Keratinocyte (primary cell): Measurements from ENCODE around the gene ADAM19. TPM values are rescaled to one million over a fixed set of nuclear protein-coding genes. Genes with fewer than 3 reads are reported as not detected.

Source experiments
- DNase-seq: peaks from one replicate; pipeline ENCODE4 v3.0.0-alpha.2; 2011; ENCODE audit warnings: low read depth, missing footprints, low spot score
- FAIRE-seq: peaks from 2 replicates; lab custom pipeline; 2011; peaks lifted over from hg19 to GRCh38; lab: Jason Lieb, UNC
- H2AFZ ChIP-seq: 2 replicates; pipeline ENCODE4 v1.6.0; 2012; ENCODE audit warnings: low read length, control low read depth, inconsistent platforms; ENCODE audit not compliant: control insufficient read depth
- H3K27ac ChIP-seq: 2 replicates; pipeline ENCODE4 v1.5.1; 2011; ENCODE audit warnings: low read length; ENCODE audit not compliant: control insufficient read depth, insufficient read depth
- H3K27me3 ChIP-seq: 3 replicates; pipeline ENCODE4 v1.6.0; 2011; ENCODE audit warnings: low read length; ENCODE audit not compliant: control insufficient read depth, insufficient read depth; ENCODE audit errors: extremely low read depth
- H3K36me3 ChIP-seq, 2 experiments: 2 replicates in 1 of 2; 3 replicates in 1 of 2; pipeline ENCODE4 v1.5.1; 2011; ENCODE audit warnings: low read length in 2 of 2, mild to moderate bottlenecking in 1 of 2; ENCODE audit not compliant: control insufficient read depth in 2 of 2, insufficient read depth in 2 of 2; ENCODE audit errors: extremely low read depth in 1 of 2
- H3K4me1 ChIP-seq: 3 replicates; pipeline ENCODE4 v1.5.1; 2011; ENCODE audit warnings: low read length; ENCODE audit not compliant: control insufficient read depth, insufficient read depth; ENCODE audit errors: extremely low read depth
- H3K4me2 ChIP-seq: 3 replicates; pipeline ENCODE4 v1.6.0; 2011; ENCODE audit warnings: low read depth, low read length; ENCODE audit not compliant: control insufficient read depth, insufficient read depth; ENCODE audit errors: extremely low read depth
- H3K4me3 ChIP-seq, 3 experiments: fragments of 200-600 bp in 1 of 3; sonication (generic) in 1 of 3; 2 replicates in 2 of 3; 3 replicates in 1 of 3; pipeline ENCODE4 v1.5.1; 2011 to 2016; ENCODE audit warnings: low read length in 3 of 3, mild to moderate bottlenecking in 3 of 3, control low read depth in 2 of 3, inconsistent platforms in 1 of 3, low read depth in 1 of 3, mixed read lengths in 1 of 3, mixed run types in 1 of 3, moderate library complexity in 1 of 3; ENCODE audit not compliant: control insufficient read depth in 2 of 3, insufficient read depth in 2 of 3; ENCODE audit errors: extremely low read depth in 1 of 3
- H3K79me2 ChIP-seq: 2 replicates; pipeline ENCODE4 v1.6.0; 2012; ENCODE audit warnings: low read length; ENCODE audit not compliant: control insufficient read depth, insufficient read depth
- H3K9ac ChIP-seq: 3 replicates; pipeline ENCODE4 v1.6.0; 2011; ENCODE audit warnings: low read length; ENCODE audit not compliant: control insufficient read depth, insufficient read depth; ENCODE audit errors: extremely low read depth
- H3K9me1 ChIP-seq: 3 replicates; pipeline ENCODE4 v1.6.0; 2011; ENCODE audit warnings: low read length; ENCODE audit not compliant: control insufficient read depth, insufficient read depth; ENCODE audit errors: extremely low read depth
- H3K9me3 ChIP-seq: 2 replicates; pipeline ENCODE4 v1.5.1; 2012; ENCODE audit warnings: low read depth, low read length; ENCODE audit not compliant: control insufficient read depth
- H4K20me1 ChIP-seq: 3 replicates; pipeline ENCODE4 v1.6.0; 2011; ENCODE audit warnings: low read length; ENCODE audit not compliant: control insufficient read depth, insufficient read depth; ENCODE audit errors: extremely low read depth
- EZH2 ChIP-seq: IDR thresholded peaks from one replicate; pipeline ENCODE4 v1.6.1; 2012; ENCODE audit warnings: inconsistent platforms, mild to moderate bottlenecking, low read length, moderate library complexity
- dilution Hi-C: fragments of 300-500 bp; cut with MboI; formaldehyde crosslinking; loops from one replicate; pipeline ENCODE4 v1.7.0; 2020; ENCODE audit warnings: low sequenced_read_pairs; ENCODE audit not compliant: extremely low pct_ligation_motif_present
- polyA plus RNA-seq, 5 experiments: library from polyadenylated mRNA; depleted of rRNA in 3 of 5; stranded (reverse) in 3 of 5; stranded (forward) in 1 of 5; unstranded in 1 of 5; fragments of >200 nt; gene quantifications; 1 replicate in 1 of 5; 2 replicates in 3 of 5; 3 replicates in 1 of 5; pipeline versions ENCODE4 v1.2.1 to v1.2.3, GENCODE V29; 2011 to 2012; ENCODE audit warnings: missing spikeins in 2 of 5, low read depth in 1 of 5, low replicate concordance in 1 of 5
- TF ChIP-seq, protein P1 (sequence below), 3 experiments: IDR thresholded peaks in 1 of 3; conservative IDR thresholded peaks in 1 of 3; optimal IDR thresholded peaks in 1 of 3; 2 replicates in 2 of 3; 3 replicates in 1 of 3; pipeline versions ENCODE3 to v1.5.1; 2011; ENCODE audit warnings: low read length in 3 of 3, mild to moderate bottlenecking in 3 of 3, moderate library complexity in 2 of 3, control low read depth in 1 of 3, inconsistent platforms in 1 of 3; ENCODE audit not compliant: insufficient read depth in 2 of 3; ENCODE audit errors: extremely low read depth in 1 of 3

Gene ADAM19
- polyA plus RNA-seq, 1 donor (not counting 4 experiments of a cell fraction or from before 2014, with no cell fraction given) = 22.7 TPM

- FAIRE-seq (no peak), DNase-seq (no peak)
- Histone ChIP-seq H3K9ac (no peak overlapping the region), H3K9me3 (no peaks in the 10 kb centered on the region), H3K4me1 (no peaks in the 10 kb centered on the region), H3K36me3 (no peaks in the 10 kb centered on the region), H4K20me1 (no peaks in the 10 kb centered on the region), H3K9me1 (no peaks in the 10 kb centered on the region), H3K27me3 (no peaks in the 10 kb centered on the region), H3K27ac (no peak overlapping the region), H3K4me3 (no peak overlapping the region), H2AFZ (no peak overlapping the region), H3K4me2 (no peak overlapping the region), H3K79me2 (no peaks in the 10 kb centered on the region)
- TF ChIP-seq, protein P1, sequence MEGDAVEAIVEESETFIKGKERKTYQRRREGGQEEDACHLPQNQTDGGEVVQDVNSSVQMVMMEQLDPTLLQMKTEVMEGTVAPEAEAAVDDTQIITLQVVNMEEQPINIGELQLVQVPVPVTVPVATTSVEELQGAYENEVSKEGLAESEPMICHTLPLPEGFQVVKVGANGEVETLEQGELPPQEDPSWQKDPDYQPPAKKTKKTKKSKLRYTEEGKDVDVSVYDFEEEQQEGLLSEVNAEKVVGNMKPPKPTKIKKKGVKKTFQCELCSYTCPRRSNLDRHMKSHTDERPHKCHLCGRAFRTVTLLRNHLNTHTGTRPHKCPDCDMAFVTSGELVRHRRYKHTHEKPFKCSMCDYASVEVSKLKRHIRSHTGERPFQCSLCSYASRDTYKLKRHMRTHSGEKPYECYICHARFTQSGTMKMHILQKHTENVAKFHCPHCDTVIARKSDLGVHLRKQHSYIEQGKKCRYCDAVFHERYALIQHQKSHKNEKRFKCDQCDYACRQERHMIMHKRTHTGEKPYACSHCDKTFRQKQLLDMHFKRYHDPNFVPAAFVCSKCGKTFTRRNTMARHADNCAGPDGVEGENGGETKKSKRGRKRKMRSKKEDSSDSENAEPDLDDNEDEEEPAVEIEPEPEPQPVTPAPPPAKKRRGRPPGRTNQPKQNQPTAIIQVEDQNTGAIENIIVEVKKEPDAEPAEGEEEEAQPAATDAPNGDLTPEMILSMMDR (optimal IDR thresholded peaks at IDR 0.05 in 1 of 3, IDR thresholded peaks at IDR 0.05 in 1 of 3, conservative IDR thresholded peaks at IDR 0.05 in 1 of 3; ENCODE audit: extremely low read depth in 1 of 3, insufficient read depth in 2 of 3, low read length in 3 of 3) = no peak
- TF ChIP-seq EZH2 = no peak
- dilution Hi-C loops = no loop called here
Observed at GRCh38 chr5:157593052-157593757, 17.6 kb upstream of the ADAM19 start.

- TF ChIP-seq EZH2 = no peak
- TF ChIP-seq, protein P1 (optimal IDR thresholded peaks at IDR 0.05 in 1 of 3, IDR thresholded peaks at IDR 0.05 in 1 of 3, conservative IDR thresholded peaks at IDR 0.05 in 1 of 3; ENCODE audit: extremely low read depth in 1 of 3, insufficient read depth in 2 of 3, low read length in 3 of 3) = no peak
- no peak overlapping the region for H3K27ac ChIP-seq
- no peaks in the 10 kb centered on the region for H4K20me1 ChIP-seq
- no peaks in the 10 kb centered on the region for H3K9me3 ChIP-seq
- H2AFZ ChIP-seq = no peak overlapping the region
- no peaks in the 10 kb centered on the region for H3K79me2 ChIP-seq
- H3K27me3 ChIP-seq = no peaks in the 10 kb centered on the region
- no peak overlapping the region for H3K4me3 ChIP-seq
- no peak overlapping the region for H3K4me2 ChIP-seq
- H3K4me1 ChIP-seq = no peaks in the 10 kb centered on the region
- no peak overlapping the region for H3K9ac ChIP-seq
- DNase-seq (no peak), FAIRE-seq (no peak)
- H3K9me1 ChIP-seq = no peaks in the 10 kb centered on the region
- dilution Hi-C loops = no loop called here
- no peaks in the 10 kb centered on the region for H3K36me3 ChIP-seq
Observed at GRCh38 chr5:157592594-157592993, 17.0 kb upstream of the ADAM19 start.
